ENCODE results near the gene TNFSF18.

TNFSF18 gene

DNA sequence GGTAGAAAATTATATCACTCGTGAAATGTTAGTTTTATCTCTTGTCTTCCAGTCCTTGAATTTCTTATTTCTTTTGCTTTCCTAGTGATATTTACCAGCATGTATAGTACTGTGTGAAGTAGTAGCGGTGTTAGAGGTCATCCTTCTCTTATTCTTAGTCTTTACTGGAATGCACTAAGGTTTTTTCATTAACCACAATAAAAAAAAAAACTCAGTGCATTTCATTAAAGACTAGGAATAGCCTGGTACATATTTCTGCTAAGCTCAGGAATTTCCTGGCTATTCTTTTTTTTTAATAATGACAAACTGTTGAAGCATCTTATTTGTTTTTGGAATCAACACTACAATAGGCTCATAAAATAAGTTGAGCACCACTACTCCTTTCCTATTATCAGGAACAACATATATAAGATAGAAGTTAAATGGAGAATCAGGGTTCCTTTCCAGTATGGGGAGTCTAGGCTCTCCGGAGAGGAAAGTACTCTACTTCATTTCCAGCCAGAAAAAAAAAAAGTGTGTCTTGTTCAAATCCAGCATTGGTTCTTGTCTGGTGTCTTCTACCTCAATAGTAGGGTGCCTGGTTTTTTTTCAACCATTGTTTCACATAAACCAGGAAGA is 60.0 kb downstream of the TNFSF18 start:
- peak; percentile 84 to 85 for DNase-seq (ENCODE audit: low read depth in 2 of 2)
- no peak for TF ChIP-seq CTCF (IDR thresholded peaks at IDR 0.05; ENCODE audit: low read depth, low read length)
- H3K4me3 ChIP-seq (replicated peaks in 1 of 2; ENCODE audit: low read depth in 2 of 2, low read length in 2 of 2): no peak overlapping the region

All from cardiac fibroblast (primary cell).